ES-I3 (cell line): ENCODE measurements around the gene ELMO1.

ENCODE experiments used
- H3K36me3 ChIP-seq: 2 replicates; pipeline ENCODE4 v1.6.1; 2013; ENCODE audit warnings: mild to moderate bottlenecking, low read length, control low read depth, moderate library complexity; ENCODE audit not compliant: insufficient read depth
- H3K4me1 ChIP-seq: 2 replicates; pipeline ENCODE4 v1.6.1; 2013; ENCODE audit warnings: mild to moderate bottlenecking, control low read depth, low read length; ENCODE audit not compliant: insufficient read depth
- H3K9ac ChIP-seq: 2 replicates; pipeline ENCODE4 v1.6.1; 2013; ENCODE audit warnings: low read depth, mild to moderate bottlenecking, low read length, moderate library complexity
- H3K9me3 ChIP-seq: 2 replicates; pipeline ENCODE4 v1.6.1; 2013; ENCODE audit warnings: mild to moderate bottlenecking, low read length, moderate library complexity; ENCODE audit not compliant: control insufficient read depth, insufficient read depth

ELMO1 gene

DNA sequence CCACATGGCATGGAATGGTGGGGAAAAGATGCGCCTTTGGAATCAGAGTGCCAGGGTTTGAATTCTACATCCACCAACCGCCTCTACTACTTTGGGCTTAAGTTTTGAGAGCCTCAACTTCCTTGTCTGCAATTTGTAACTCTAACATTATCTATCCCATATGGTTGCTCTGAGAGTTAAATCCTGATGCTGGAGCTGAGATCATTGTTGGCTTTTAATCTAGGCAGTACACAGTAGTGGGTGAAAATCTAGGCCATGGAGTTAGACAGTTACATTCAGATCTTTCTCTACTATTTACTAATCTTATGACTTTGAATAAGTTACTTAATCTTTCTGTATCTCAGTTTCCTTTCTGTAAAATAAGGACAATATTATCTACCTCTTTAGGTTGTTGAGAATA is 574.6 kb downstream of the ELMO1 start:
- no peaks in the 10 kb centered on the region for H3K36me3 ChIP-seq
- no peaks in the 10 kb centered on the region for H3K9me3 ChIP-seq

GRCh38 chr7:36871863-36872262 is 576.8 kb downstream of the ELMO1 start:
- Histone ChIP-seq H3K9me3 (no peaks in the 10 kb centered on the region), H3K9ac (no peak overlapping the region), H3K36me3 (no peaks in the 10 kb centered on the region), H3K4me1 (peaks cover 11% of the 10 kb centered on the region; the same call in 1 of the 2 replicates)

More for the DNA sequence above, 574.6 kb downstream of the ELMO1 start:
- H3K4me1 ChIP-seq = peaks cover 7% of the 10 kb centered on the region; the same call in 1 of the 2 replicates
- H3K9ac ChIP-seq = no peak overlapping the region

- Histone ChIP-seq H3K9ac (no peak overlapping the region), H3K36me3 (no peaks in the 10 kb centered on the region), H3K9me3 (no peaks in the 10 kb centered on the region), H3K4me1 (peaks cover 11% of the 10 kb centered on the region; the same call in 1 of the 2 replicates)
Measured at GRCh38 chr7:36871355-36871738, 577.3 kb downstream of the ELMO1 start.

- Histone ChIP-seq H3K36me3 (no peaks in the 10 kb centered on the region), H3K9ac (no peak overlapping the region)
Measured at GRCh38 chr7:36870625-36871354, 577.9 kb downstream of the ELMO1 start.

DNA sequence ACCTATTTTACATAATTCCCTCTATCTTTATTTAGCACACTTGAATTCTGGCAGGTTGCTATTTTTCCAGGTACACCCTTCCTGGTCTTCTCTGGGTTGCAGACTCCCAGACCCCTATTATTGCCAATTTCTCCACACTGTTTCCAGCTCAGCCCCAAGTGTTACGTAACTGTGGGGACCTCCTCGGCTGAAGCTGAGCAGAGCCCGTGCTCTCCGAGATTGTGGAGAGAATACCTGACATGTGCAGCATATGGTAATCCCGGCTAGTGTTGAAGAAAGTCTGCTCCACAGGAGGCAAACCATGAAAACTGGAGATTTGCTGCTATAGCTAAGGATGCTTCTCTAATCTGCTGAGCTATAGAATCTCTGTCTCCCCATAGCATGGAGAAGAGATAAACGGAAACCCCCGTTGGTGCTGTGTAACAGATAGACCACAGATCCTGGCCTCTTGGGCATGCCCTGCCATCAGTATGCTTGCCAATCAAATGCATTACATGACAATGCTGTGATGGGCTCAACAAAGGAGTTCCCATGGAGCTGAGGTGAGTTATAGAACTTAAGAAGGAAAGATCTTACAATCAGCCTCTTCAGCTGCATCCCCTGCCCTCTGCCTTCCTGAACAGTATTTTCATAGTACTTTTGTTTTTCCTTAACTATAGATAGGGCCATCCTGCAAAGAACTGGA is 579.8 kb downstream of the ELMO1 start:
- no peaks in the 10 kb centered on the region for H3K36me3 ChIP-seq
- peaks cover 11% of the 10 kb centered on the region; the same call in 1 of the 2 replicates for H3K4me1 ChIP-seq
- no peak overlapping the region for H3K9ac ChIP-seq
- no peaks in the 10 kb centered on the region for H3K9me3 ChIP-seq

More at GRCh38 chr7:36870625-36871354, 577.9 kb downstream of the ELMO1 start:
- Histone ChIP-seq H3K9me3 (no peaks in the 10 kb centered on the region), H3K4me1 (peaks cover 11% of the 10 kb centered on the region; the same call in 1 of the 2 replicates)

- Histone ChIP-seq H3K9me3 (no peaks in the 10 kb centered on the region), H3K9ac (no peak overlapping the region), H3K36me3 (no peaks in the 10 kb centered on the region), H3K4me1 (peaks cover 7% of the 10 kb centered on the region; the same call in 1 of the 2 replicates)
Measured at GRCh38 chr7:36865019-36865418, 583.6 kb downstream of the ELMO1 start.

DNA sequence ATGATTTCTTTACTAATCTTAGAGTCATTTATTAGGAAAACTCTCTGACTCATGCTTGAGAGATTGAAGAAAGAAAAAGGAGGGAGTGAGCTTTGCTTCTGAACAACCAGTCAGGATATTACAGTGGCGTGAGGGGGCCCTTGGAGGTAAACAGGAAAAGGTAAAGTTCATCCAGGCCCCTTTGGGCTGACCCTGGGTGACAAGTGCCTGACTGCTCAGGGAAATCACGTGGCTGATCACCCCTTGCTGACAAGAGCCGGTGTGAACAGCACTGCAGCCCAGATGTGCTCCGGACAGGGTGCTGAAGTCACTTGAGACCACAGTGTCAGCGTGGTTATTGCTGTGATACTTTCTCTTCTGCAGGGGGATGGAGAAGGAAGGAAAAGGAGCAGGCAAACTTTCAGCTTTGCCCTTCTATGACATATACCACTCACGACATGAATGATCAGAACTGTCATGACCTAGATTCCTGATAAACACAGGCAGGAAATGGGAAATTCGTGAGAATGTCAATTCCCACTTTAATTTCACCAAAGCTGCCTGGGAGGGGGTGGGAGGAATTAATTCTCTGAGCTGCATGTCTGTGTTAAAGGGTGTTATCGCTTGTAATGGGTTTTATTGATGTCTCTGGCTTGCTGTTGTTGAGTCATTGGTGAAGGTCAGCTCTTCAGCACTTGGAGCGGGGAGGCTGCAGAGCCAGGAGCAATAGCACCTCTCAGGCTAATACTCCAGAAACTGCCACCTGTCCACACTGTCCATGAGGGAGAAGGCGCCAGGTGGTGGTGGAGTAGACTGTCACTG is 584.6 kb downstream of the ELMO1 start:
- H3K36me3 ChIP-seq = no peaks in the 10 kb centered on the region
- H3K9me3 ChIP-seq = no peaks in the 10 kb centered on the region
- H3K4me1 ChIP-seq = peaks cover 4% of the 10 kb centered on the region; the same call in 1 of the 2 replicates
- no peak overlapping the region for H3K9ac ChIP-seq

GRCh38 chr7:36862771-36863261 is 585.8 kb downstream of the ELMO1 start:
- Histone ChIP-seq H3K4me1 (no peaks in the 10 kb centered on the region), H3K36me3 (no peaks in the 10 kb centered on the region)

GRCh38 chr7:36861656-36862055 is 587.0 kb downstream of the ELMO1 start:
- Histone ChIP-seq H3K9me3 (no peaks in the 10 kb centered on the region), H3K4me1 (no peaks in the 10 kb centered on the region), H3K9ac (no peak overlapping the region), H3K36me3 (no peaks in the 10 kb centered on the region)

More at GRCh38 chr7:36862771-36863261, 585.8 kb downstream of the ELMO1 start:
- Histone ChIP-seq H3K9ac (no peak overlapping the region), H3K9me3 (no peaks in the 10 kb centered on the region)

DNA sequence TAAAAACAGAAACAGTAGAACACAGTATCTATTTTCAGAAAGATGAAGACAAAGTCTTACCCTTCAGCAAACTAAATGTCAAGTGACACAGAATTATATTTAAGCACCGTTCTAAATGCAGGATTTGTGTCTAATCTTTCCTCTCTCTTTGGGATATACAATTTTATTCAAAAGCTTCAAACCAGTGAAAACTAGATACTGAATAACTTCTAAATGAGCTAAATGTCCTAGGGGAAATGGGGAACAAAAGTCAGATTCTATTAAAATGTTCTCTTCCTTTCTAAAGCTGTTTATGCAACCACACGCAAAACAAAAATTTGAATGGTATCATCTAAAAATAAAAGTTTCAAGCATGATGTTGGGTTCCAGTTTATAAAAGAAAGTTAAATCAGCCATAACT is 588.0 kb downstream of the ELMO1 start:
- Histone ChIP-seq H3K9ac (no peak overlapping the region), H3K4me1 (no peaks in the 10 kb centered on the region), H3K36me3 (no peaks in the 10 kb centered on the region)

DNA sequence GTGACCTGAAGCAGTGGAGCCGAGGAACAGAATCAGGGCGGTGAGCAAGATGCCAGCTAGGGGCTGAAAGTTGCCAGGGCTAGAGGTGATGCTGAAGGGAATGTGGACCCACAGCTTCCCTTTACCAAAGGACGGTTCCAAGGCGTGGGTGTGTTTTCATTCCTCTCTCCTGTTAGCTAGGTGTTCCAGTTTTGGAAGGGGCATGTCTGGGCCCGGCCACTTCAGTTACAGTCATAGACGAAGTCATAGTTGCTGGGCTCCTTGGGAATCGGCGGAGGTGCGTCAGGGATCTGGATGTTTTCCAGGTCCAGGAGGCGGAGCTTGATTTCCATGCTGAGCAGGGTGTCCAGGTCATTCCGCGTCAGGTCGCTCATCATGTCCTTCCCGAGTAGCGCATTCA is 593.3 kb downstream of the ELMO1 start:
- H3K9ac ChIP-seq = no peak overlapping the region
- no peaks in the 10 kb centered on the region for H3K9me3 ChIP-seq
- no peaks in the 10 kb centered on the region for H3K36me3 ChIP-seq
- no peaks in the 10 kb centered on the region for H3K4me1 ChIP-seq

More for the DNA sequence above, 588.0 kb downstream of the ELMO1 start:
- no peaks in the 10 kb centered on the region for H3K9me3 ChIP-seq

GRCh38 chr7:36854652-36855051 is 594.0 kb downstream of the ELMO1 start:
- H3K9me3 ChIP-seq = peaks cover under 1% of the 10 kb centered on the region; the same call in 1 of the 2 replicates
- H3K4me1 ChIP-seq = no peaks in the 10 kb centered on the region
- no peak overlapping the region for H3K9ac ChIP-seq
- no peaks in the 10 kb centered on the region for H3K36me3 ChIP-seq

DNA sequence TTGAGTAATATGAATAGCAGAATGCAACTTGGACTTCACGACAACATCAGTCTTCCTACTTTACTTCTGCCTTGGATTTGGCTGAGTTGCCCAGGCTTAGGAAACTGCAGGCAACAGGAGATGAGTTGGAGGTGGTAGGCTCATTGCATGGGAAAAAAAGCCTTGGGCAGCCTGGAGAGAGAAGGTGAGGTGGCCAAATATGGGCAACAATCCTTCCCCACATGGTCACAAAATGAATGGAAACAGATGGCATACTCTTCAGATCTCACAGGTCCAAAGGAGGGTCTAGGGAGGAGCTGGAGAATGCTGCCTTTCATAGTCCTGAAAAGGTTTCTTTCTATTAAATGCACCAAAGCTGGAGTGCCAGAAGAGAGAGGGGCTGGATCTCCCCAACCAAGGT is 595.7 kb downstream of the ELMO1 start:
- Histone ChIP-seq H3K36me3 (no peaks in the 10 kb centered on the region), H3K9me3 (peaks cover 6% of the 10 kb centered on the region; the same call in 1 of the 2 replicates), H3K9ac (no peak overlapping the region), H3K4me1 (no peaks in the 10 kb centered on the region)

DNA sequence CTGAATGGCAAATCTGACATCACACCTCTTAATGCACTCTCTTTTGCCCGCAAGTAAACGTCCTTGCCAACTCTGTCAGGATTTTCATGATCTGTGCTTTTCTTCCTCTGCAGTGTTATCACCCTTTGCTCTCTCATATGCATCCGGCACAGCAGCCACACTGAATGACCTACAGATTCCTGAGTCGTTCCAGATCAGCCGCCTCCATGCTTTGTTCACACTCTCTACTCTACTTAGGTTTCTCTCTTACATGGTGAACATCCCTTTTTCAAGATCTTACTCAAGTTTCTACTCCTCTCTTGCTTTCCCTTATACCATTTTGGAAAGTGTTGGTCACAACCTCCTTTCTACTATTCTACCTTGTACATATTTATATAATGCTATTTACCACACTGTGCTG is 596.6 kb downstream of the ELMO1 start:
- Histone ChIP-seq H3K9ac (no peak overlapping the region), H3K4me1 (no peaks in the 10 kb centered on the region), H3K36me3 (no peaks in the 10 kb centered on the region), H3K9me3 (peaks cover 9% of the 10 kb centered on the region; the same call in 1 of the 2 replicates)
